Right atrium auricular region (tissue), 2 donors: ENCODE data around the gene GRK5. TPM values are rescaled to one million over a fixed set of nuclear protein-coding genes. Genes with fewer than 3 reads are reported as not detected.

Source experiments
- DNase-seq: peaks from one replicate; pipeline ENCODE4 v3.0.0-alpha.2; 2019; ENCODE audit warnings: low spot score
- H3K27ac ChIP-seq, 2 donors: fragments of 200-600 bp; sonication (generic); 1 replicate in 1 of 2; 2 replicates in 1 of 2; pipeline ENCODE4 v1.5.1; 2016 to 2019
- H3K27me3 ChIP-seq, 2 donors: fragments of 200-600 bp; sonication (generic); one replicate each; pipeline versions ENCODE4 v1.5.1 to v1.6.0; 2017 to 2019
- H3K36me3 ChIP-seq: fragments of 200-600 bp; sonication (generic); one replicate; pipeline ENCODE4 v1.5.1; 2016
- H3K4me1 ChIP-seq, 2 donors: fragments of 200-600 bp; sonication (generic); one replicate each; pipeline versions ENCODE4 v1.5.1 to v1.6.0; 2017 to 2019
- H3K4me3 ChIP-seq, 2 donors: fragments of 200-600 bp; sonication (generic); 1 replicate in 1 of 2; 2 replicates in 1 of 2; pipeline ENCODE4 v1.5.1; 2017 to 2019; ENCODE audit warnings: mild to moderate bottlenecking in 1 of 2, moderate library complexity in 1 of 2
- H3K9me3 ChIP-seq, 2 donors: fragments of 200-600 bp; sonication (generic); one replicate each; pipeline ENCODE4 v1.5.1; 2019
- CTCF ChIP-seq, 2 donors: fragments of 200-600 bp; sonication (generic); IDR thresholded peaks; one replicate each; pipeline ENCODE4 v1.5.1; 2019; ENCODE audit warnings: antibody characterized with exemption in 2 of 2
- total RNA-seq, 2 donors: library from RNA; depleted of rRNA; stranded (reverse); fragments of >200 nt; gene quantifications; one replicate each; pipeline ENCODE4 v1.1.0, GENCODE V29; 2016

GRK5 gene
- total RNA-seq, 2 donors from 2014 or later, result 19.2 to 53.8 TPM

- no peaks in the 10 kb centered on the region for H3K27me3 ChIP-seq
- TF ChIP-seq CTCF (IDR thresholded peaks at IDR 0.05), result no peak
- no peaks in the 10 kb centered on the region for H3K36me3 ChIP-seq
- H3K4me3 ChIP-seq, result no peak overlapping the region
- H3K9me3 ChIP-seq, result no peaks in the 10 kb centered on the region
- peaks cover 0 to 70% of the 10 kb centered on the region in 2 donors for H3K4me1 ChIP-seq
- DNase-seq, result no peak
- peak overlapping the region; percentile 65 to 69 for H3K27ac ChIP-seq
Observed at GRCh38 chr10:119349341-119349740, 142.0 kb downstream of the GRK5 start.

GRCh38 chr10:119349937-119350501 lies 142.6 kb downstream of the GRK5 start:
- Histone ChIP-seq H3K36me3 (no peaks in the 10 kb centered on the region), H3K4me3 (no peak overlapping the region), H3K4me1 (peaks cover 0 to 66% of the 10 kb centered on the region in 2 donors), H3K9me3 (no peaks in the 10 kb centered on the region), H3K27me3 (no peaks in the 10 kb centered on the region), H3K27ac (peak overlapping the region; percentile 65 to 69)
- TF ChIP-seq CTCF (IDR thresholded peaks at IDR 0.05), result no peak
- DNase-seq, result no peak

GRCh38 chr10:119350502-119351097 lies 143.2 kb downstream of the GRK5 start:
- H3K36me3 ChIP-seq, result no peaks in the 10 kb centered on the region
- H3K9me3 ChIP-seq, result no peaks in the 10 kb centered on the region
- peaks cover 0 to 66% of the 10 kb centered on the region in 2 donors for H3K4me1 ChIP-seq
- no peak overlapping the region for H3K4me3 ChIP-seq
- H3K27ac ChIP-seq, result peak overlapping the region; percentile 65 to 69
- no peaks in the 10 kb centered on the region for H3K27me3 ChIP-seq
- no peak for DNase-seq
- TF ChIP-seq CTCF (IDR thresholded peaks at IDR 0.05), result no peak

GRCh38 chr10:119351189-119351588 lies 143.8 kb downstream of the GRK5 start:
- Histone ChIP-seq H3K4me3 (no peak overlapping the region), H3K27me3 (no peaks in the 10 kb centered on the region), H3K4me1 (peaks cover 0 to 62% of the 10 kb centered on the region in 2 donors), H3K9me3 (peaks cover 0 to 5% of the 10 kb centered on the region in 2 donors), H3K27ac (peak overlapping the region; percentile 65 to 69), H3K36me3 (no peaks in the 10 kb centered on the region)
- no peak for DNase-seq
- no peak for TF ChIP-seq CTCF (IDR thresholded peaks at IDR 0.05)

DNA sequence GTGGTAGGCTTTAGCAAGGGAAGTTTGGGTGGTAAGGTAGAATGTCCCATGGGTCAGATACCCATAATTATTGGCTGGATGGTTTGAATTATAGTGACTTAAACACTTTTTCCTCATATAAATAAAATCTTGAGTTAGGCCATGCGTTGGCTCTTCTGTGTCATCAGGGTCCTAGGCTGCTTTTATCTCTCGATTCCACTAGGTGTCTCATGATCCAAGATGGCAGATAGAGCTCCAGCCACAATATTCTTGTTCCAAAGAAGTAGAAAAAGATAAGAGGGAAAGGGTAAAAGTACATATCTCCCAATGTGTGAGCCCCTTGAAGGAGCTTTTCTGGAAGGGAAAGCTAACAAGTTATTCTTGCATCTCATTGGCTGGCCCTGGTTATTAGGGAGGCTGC lies 144.7 kb downstream of the GRK5 start:
- no peak for DNase-seq
- no peaks in the 10 kb centered on the region for H3K27me3 ChIP-seq
- TF ChIP-seq CTCF (IDR thresholded peaks at IDR 0.05), result no peak
- peaks cover 0 to 7% of the 10 kb centered on the region in 2 donors for H3K9me3 ChIP-seq
- peaks cover 0 to 59% of the 10 kb centered on the region in 2 donors for H3K4me1 ChIP-seq
- H3K36me3 ChIP-seq, result no peaks in the 10 kb centered on the region
- H3K27ac ChIP-seq, result peak overlapping the region in 1 of 2 donors; percentile 69
- H3K4me3 ChIP-seq, result no peak overlapping the region
